ENCODE results near the gene WFDC6. TPM values are rescaled to one million over a fixed set of nuclear protein-coding genes. Genes with fewer than 3 reads are reported as not detected.

The WFDC6 gene
- total RNA-seq, 1 experiment from 2014 or later = not detected

- ChIA-PET POLR2A (no interaction called here), CTCF (no interaction called here)
- peaks cover 14% of the 10 kb centered on the region for H3K27me3 Mint-ChIP-seq (ENCODE audit: insufficient read depth, unreplicated experiment)
- no peaks in the 10 kb centered on the region for H3K9me3 Mint-ChIP-seq (ENCODE audit: unreplicated experiment)
- Histone ChIP-seq H3K9me3 (no peaks in the 10 kb centered on the region), H3K4me3 (ENCODE audit: low read depth, low read length) (no peak overlapping the region), H3K36me3 (ENCODE audit: control insufficient read depth, insufficient read depth, low read length) (no peaks in the 10 kb centered on the region), H3K27me3 (replicated peaks; ENCODE audit: control insufficient read depth, insufficient read depth, low read length) (no peaks in the 10 kb centered on the region; the same call in 1 of the 2 replicates), H3K4me1 (no peaks in the 10 kb centered on the region)
- H3K36me3 Mint-ChIP-seq (ENCODE audit: insufficient read depth, unreplicated experiment) = no peaks in the 10 kb centered on the region
- no peak for DNase-seq
- TF ChIP-seq CTCF (IDR thresholded peaks at IDR 0.05; ENCODE audit: insufficient read depth in 1 of 2, low read depth in 1 of 2, low read length in 1 of 2, severe bottlenecking in 1 of 2, unreplicated experiment in 1 of 2) = no peak
- BruUV-seq (replicated peaks) = no TSS peak
- H3K4me1 Mint-ChIP-seq (ENCODE audit: low read depth, unreplicated experiment) = no peaks in the 10 kb centered on the region
- H3K4me3 Mint-ChIP-seq (ENCODE audit: unreplicated experiment) = no peak overlapping the region
- intact Hi-C loops (cut with micrococcal nuclease; ENCODE audit: unreplicated experiment) = no loop called here
- no peak overlapping the region for H3K27ac Mint-ChIP-seq (ENCODE audit: unreplicated experiment)
These were observed 25.5 kb upstream of the WFDC6 start for GRCh38 chr20:45564760-45565276.

- no peak overlapping the region for H3K4me3 Mint-ChIP-seq (ENCODE audit: unreplicated experiment)
- peaks cover 18% of the 10 kb centered on the region for H3K27me3 Mint-ChIP-seq (ENCODE audit: insufficient read depth, unreplicated experiment)
- H3K27ac Mint-ChIP-seq (ENCODE audit: unreplicated experiment) = no peak overlapping the region
- H3K36me3 Mint-ChIP-seq (ENCODE audit: insufficient read depth, unreplicated experiment) = no peaks in the 10 kb centered on the region
- Histone ChIP-seq H3K9me3 (0 out of 2 replicates have a peak, but pooled peaks cover 3% of the 10 kb centered on the region), H3K27me3 (replicated peaks; ENCODE audit: control insufficient read depth, insufficient read depth, low read length) (no peaks in the 10 kb centered on the region), H3K36me3 (ENCODE audit: control insufficient read depth, insufficient read depth, low read length) (no peaks in the 10 kb centered on the region), H3K4me3 (ENCODE audit: low read depth, low read length) (no peak overlapping the region), H3K4me1 (no peaks in the 10 kb centered on the region)
- no peaks in the 10 kb centered on the region for H3K4me1 Mint-ChIP-seq (ENCODE audit: low read depth, unreplicated experiment)
- peaks cover 6% of the 10 kb centered on the region for H3K9me3 Mint-ChIP-seq (ENCODE audit: unreplicated experiment)
- POLR2A ChIA-PET = no interaction called here
- CTCF ChIA-PET = interaction anchor here (1.0 kb wide), 1 partner anchor 216 kb away, joined by 4 read pairs; no protein-coding TSS in a partner anchor
- intact Hi-C loops (cut with micrococcal nuclease; ENCODE audit: unreplicated experiment) = no loop called here
- TF ChIP-seq CTCF (IDR thresholded peaks at IDR 0.05; ENCODE audit: insufficient read depth in 1 of 2, low read depth in 1 of 2, low read length in 1 of 2, severe bottlenecking in 1 of 2, unreplicated experiment in 1 of 2) = no peak
- DNase-seq = no peak
- BruUV-seq (replicated peaks) = no TSS peak
These were observed 15.9 kb upstream of the WFDC6 start for GRCh38 chr20:45555198-45555597.

- Histone ChIP-seq H3K4me1 (no peaks in the 10 kb centered on the region), H3K27me3 (replicated peaks; ENCODE audit: control insufficient read depth, insufficient read depth, low read length) (no peaks in the 10 kb centered on the region), H3K36me3 (ENCODE audit: control insufficient read depth, insufficient read depth, low read length) (no peaks in the 10 kb centered on the region), H3K4me3 (ENCODE audit: low read depth, low read length) (no peak overlapping the region), H3K9me3 (0 out of 2 replicates have a peak, but pooled peaks cover 3% of the 10 kb centered on the region)
- Mint-ChIP-seq H3K4me1 (ENCODE audit: low read depth, unreplicated experiment) (no peaks in the 10 kb centered on the region), H3K36me3 (ENCODE audit: insufficient read depth, unreplicated experiment) (no peaks in the 10 kb centered on the region), H3K27me3 (ENCODE audit: insufficient read depth, unreplicated experiment) (peaks cover 20% of the 10 kb centered on the region), H3K4me3 (ENCODE audit: unreplicated experiment) (no peak overlapping the region), H3K9me3 (ENCODE audit: unreplicated experiment) (peaks cover 10% of the 10 kb centered on the region), H3K27ac (ENCODE audit: unreplicated experiment) (no peak overlapping the region)
- no peak for TF ChIP-seq CTCF (IDR thresholded peaks at IDR 0.05; ENCODE audit: insufficient read depth in 1 of 2, low read depth in 1 of 2, low read length in 1 of 2, severe bottlenecking in 1 of 2, unreplicated experiment in 1 of 2)
- ChIA-PET CTCF (no interaction called here), POLR2A (no interaction called here)
- intact Hi-C loops (cut with micrococcal nuclease; ENCODE audit: unreplicated experiment) = no loop called here
- no TSS peak for BruUV-seq (replicated peaks)
- DNase-seq = no peak
These were observed 13.2 kb upstream of the WFDC6 start for GRCh38 chr20:45552456-45552855.

Data from Caco-2 (cell line).